Esophagus muscularis mucosa (tissue), 4 donors: ENCODE results near the gene SARS1. TPM values are rescaled to one million over a fixed set of nuclear protein-coding genes. Genes with fewer than 3 reads are reported as not detected.

Experiments
- DNase-seq: peaks from one replicate; pipeline ENCODE4 v3.0.0-alpha.2; 2017; ENCODE audit errors: extremely low spot score
- H3K27ac ChIP-seq, 4 donors: fragments of 200-600 bp; sonication (generic); replicated peaks in 1 of 4; 1 replicate in 3 of 4; 2 replicates in 1 of 4; pipeline ENCODE4 v1.5.1; 2016 to 2019; ENCODE audit warnings: mild to moderate bottlenecking in 1 of 4
- H3K27me3 ChIP-seq, 4 donors: fragments of 200-600 bp; sonication (generic); one replicate each; pipeline versions ENCODE4 v1.5.1 to v1.6.0; 2016 to 2019
- H3K36me3 ChIP-seq, 4 donors: fragments of 200-600 bp; sonication (generic); one replicate each; pipeline ENCODE4 v1.5.1; 2016 to 2019
- H3K4me1 ChIP-seq, 4 donors: fragments of 200-600 bp; sonication (generic); one replicate each; pipeline ENCODE4 v1.5.1; 2016 to 2019
- H3K4me3 ChIP-seq, 4 donors: fragments of 200-600 bp; sonication (generic); 1 replicate in 2 of 4; 2 replicates in 2 of 4; pipeline ENCODE4 v1.5.1; 2016 to 2019; ENCODE audit warnings: mild to moderate bottlenecking in 4 of 4, moderate library complexity in 1 of 4
- H3K9me3 ChIP-seq, 4 donors: fragments of 200-600 bp; sonication (generic); 1 replicate in 3 of 4; 2 replicates in 1 of 4; pipeline ENCODE4 v1.5.1; 2016 to 2019
- EP300 ChIP-seq: sonication (generic); formaldehyde crosslinking; IDR thresholded peaks from one replicate; pipeline ENCODE4 v1.6.1; 2017; ENCODE audit warnings: antibody characterized with exemption
- POLR2A ChIP-seq: fragments of 450-650 bp; IDR thresholded peaks from one replicate; pipeline ENCODE4 v1.6.1; 2017; ENCODE audit warnings: antibody characterized with exemption, moderate library complexity, mild to moderate bottlenecking, low read depth
- POLR2AphosphoS5 ChIP-seq, 2 donors: sonication (generic); formaldehyde crosslinking; IDR thresholded peaks; one replicate each; pipeline ENCODE4 v1.6.1; 2017; ENCODE audit warnings: antibody characterized with exemption in 2 of 2
- WGBS: methylation state at CpG from one replicate; pipeline ENCODE4 v1.1.5; 2018; 5-methylcytosine and 5-hydroxymethylcytosine counted together
- intact Hi-C: fragments of 100-400 bp; cut with DNase I; formaldehyde crosslinking; loops from one replicate; pipeline ENCODE4 v1.15.1; 2023
- total RNA-seq, 4 donors: library from RNA; depleted of rRNA; stranded (reverse); fragments of >200 nt; gene quantifications; one replicate each; pipeline versions ENCODE4 v1.1.0 to v1.2.1, GENCODE V29; 2016
- TF ChIP-seq, protein P1 (sequence below), 3 experiments: fragments of 200-600 bp in 2 of 3; fragments of 450-650 bp in 1 of 3; sonication (generic) in 2 of 3; IDR thresholded peaks; one replicate each; pipeline ENCODE4 v1.5.1; 2017 to 2019; ENCODE audit warnings: antibody characterized with exemption in 3 of 3, mild to moderate bottlenecking in 2 of 3, moderate library complexity in 1 of 3

SARS1 gene
- total RNA-seq, 4 donors from 2014 or later: 125 to 180 (median 144) TPM

DNA sequence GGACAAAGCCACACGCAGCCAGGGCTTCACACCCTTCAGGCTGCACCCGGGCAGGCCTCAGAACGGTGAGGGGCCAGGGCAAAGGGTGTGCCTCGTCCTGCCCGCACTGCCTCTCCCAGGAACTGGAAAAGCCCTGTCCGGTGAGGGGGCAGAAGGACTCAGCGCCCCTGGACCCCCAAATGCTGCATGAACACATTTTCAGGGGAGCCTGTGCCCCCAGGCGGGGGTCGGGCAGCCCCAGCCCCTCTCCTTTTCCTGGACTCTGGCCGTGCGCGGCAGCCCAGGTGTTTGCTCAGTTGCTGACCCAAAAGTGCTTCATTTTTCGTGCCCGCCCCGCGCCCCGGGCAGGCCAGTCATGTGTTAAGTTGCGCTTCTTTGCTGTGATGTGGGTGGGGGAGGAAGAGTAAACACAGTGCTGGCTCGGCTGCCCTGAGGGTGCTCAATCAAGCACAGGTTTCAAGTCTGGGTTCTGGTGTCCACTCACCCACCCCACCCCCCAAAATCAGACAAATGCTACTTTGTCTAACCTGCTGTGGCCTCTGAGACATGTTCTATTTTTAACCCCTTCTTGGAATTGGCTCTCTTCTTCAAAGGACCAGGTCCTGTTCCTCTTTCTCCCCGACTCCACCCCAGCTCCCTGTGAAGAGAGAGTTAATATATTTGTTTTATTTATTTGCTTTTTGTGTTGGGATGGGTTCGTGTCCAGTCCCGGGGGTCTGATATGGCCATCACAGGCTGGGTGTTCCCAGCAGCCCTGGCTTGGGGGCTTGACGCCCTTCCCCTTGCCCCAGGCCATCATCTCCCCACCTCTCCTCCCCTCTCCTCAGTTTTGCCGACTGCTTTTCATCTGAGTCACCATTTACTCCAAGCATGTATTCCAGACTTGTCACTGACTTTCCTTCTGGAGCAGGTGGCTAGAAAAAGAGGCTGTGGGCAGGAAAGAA lies 61.1 kb downstream of the SARS1 start:
- 52% methylated on average over 21 of the region's 24 CpGs for WGBS
- intact Hi-C loops: no loop called here
- Histone ChIP-seq H3K9me3 (no peaks in the 10 kb centered on the region), H3K4me1 (peaks cover 13 to 49% (median 36%) of the 10 kb centered on the region in 4 donors), H3K36me3 (peaks cover 0 to 39% (median 17%) of the 10 kb centered on the region in 4 donors), H3K27ac (peak overlapping the region; percentile 36 to 76 (median 68)), H3K4me3 (peak overlapping the region in 2 of 4 donors; percentile 14), H3K27me3 (no peaks in the 10 kb centered on the region)
- no peak for DNase-seq
- peak in 1 of 2 donors; percentile 27 for TF ChIP-seq POLR2AphosphoS5 (IDR thresholded peaks at IDR 0.05)
- TF ChIP-seq, protein P1, sequence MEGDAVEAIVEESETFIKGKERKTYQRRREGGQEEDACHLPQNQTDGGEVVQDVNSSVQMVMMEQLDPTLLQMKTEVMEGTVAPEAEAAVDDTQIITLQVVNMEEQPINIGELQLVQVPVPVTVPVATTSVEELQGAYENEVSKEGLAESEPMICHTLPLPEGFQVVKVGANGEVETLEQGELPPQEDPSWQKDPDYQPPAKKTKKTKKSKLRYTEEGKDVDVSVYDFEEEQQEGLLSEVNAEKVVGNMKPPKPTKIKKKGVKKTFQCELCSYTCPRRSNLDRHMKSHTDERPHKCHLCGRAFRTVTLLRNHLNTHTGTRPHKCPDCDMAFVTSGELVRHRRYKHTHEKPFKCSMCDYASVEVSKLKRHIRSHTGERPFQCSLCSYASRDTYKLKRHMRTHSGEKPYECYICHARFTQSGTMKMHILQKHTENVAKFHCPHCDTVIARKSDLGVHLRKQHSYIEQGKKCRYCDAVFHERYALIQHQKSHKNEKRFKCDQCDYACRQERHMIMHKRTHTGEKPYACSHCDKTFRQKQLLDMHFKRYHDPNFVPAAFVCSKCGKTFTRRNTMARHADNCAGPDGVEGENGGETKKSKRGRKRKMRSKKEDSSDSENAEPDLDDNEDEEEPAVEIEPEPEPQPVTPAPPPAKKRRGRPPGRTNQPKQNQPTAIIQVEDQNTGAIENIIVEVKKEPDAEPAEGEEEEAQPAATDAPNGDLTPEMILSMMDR (IDR thresholded peaks at IDR 0.05): no peak

DNA sequence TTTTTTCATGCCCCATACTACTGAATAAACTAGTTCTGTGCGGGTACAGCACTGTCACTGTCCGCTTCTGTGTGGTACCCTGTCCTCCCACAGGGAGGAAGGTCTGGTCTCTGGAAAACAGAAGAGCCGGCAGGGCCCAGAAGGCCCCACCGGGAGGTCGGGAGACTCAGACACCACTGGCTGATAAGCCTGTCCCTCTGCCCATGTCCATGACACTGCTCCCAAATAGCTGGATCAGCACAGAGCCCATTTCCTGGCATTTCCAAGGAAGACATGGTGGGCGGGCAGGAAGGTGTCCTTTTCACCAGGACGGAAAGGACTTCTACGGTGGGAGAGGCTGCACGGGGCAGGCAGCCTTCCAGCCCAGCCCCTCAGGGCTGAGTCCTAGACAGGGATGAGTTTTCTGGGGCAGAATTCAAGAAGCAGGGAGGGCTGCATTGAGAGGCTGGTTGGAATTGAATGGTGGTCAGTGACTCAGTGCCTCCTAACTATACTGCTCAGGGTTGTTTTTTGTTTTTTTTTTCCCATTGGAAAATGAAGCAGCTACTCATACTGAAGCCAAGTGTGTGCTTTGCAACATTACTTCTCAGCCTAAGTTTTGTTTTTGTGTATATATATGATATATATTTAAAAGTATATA lies 62.1 kb downstream of the SARS1 start:
- no peak for DNase-seq
- intact Hi-C loops: loop anchor here (2.0 kb wide), 1 partner anchor 123 kb away; no protein-coding TSS in a partner anchor
- H3K27ac ChIP-seq: peak overlapping the region; percentile 36 to 76 (median 57)
- no peak overlapping the region for H3K4me3 ChIP-seq
- H3K4me1 ChIP-seq: peaks cover 13 to 53% (median 38%) of the 10 kb centered on the region in 4 donors
- no peaks in the 10 kb centered on the region for H3K27me3 ChIP-seq
- WGBS: 74% methylated on average over 9 of the region's 9 CpGs
- H3K36me3 ChIP-seq: peaks cover 0 to 33% (median 11%) of the 10 kb centered on the region in 4 donors
- TF ChIP-seq, protein P1 (IDR thresholded peaks at IDR 0.05): no peak
- TF ChIP-seq POLR2AphosphoS5 (IDR thresholded peaks at IDR 0.05) (no peak), EP300 (no peak), POLR2A (no peak)
- no peaks in the 10 kb centered on the region for H3K9me3 ChIP-seq

DNA sequence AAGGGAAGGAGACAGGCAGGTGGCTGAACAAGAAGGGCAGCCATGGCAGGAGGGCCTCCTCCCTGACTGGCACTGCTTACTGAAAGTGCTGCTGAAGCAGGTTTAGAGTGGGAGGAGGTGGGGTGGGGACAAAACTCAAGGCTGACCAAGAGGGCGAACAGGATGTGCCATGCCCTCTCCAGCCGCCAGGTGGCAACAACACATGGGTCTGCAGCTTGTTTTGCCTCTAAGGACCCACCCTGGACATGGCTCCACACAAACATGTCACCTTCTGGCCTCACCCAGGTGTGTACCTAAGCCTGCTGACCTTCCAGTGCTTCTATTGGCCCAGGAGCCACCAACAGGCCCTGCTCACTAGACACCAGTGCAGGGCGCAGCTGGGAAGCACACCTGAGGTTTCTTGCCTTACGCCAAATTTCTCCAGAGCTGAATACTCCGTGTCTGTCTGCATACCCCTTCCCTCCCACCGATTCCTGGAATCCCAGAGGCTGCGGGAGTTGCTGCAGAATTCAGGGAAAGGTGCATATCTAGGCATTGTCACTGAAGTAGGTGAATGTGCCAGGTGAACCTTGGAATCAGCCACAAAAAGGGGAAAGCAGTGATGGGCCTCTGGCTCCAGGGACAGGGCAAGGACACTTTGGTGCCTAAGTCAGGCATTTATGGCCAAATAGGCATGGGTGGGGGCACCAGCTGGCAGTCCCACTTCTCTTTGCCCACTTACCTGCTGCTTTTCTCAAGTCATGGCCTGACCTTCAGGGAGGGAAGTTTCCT lies 63.9 kb downstream of the SARS1 start:
- H3K4me1 ChIP-seq: peaks cover 19 to 66% (median 56%) of the 10 kb centered on the region in 4 donors
- TF ChIP-seq POLR2A (no peak), POLR2AphosphoS5 (IDR thresholded peaks at IDR 0.05) (peak in 1 of 2 donors; percentile 30)
- TF ChIP-seq, protein P1 (IDR thresholded peaks at IDR 0.05): peak; percentile 88 to 94 (median 91)
- H3K9me3 ChIP-seq: no peaks in the 10 kb centered on the region
- H3K36me3 ChIP-seq: peaks cover 0 to 15% (median 4%) of the 10 kb centered on the region in 4 donors
- no peak overlapping the region for H3K4me3 ChIP-seq
- peak overlapping the region; percentile 32 to 60 (median 49) for H3K27ac ChIP-seq
- DNase-seq: peak; percentile 95
- WGBS: 65% methylated on average over 7 of the region's 7 CpGs
- no peaks in the 10 kb centered on the region for H3K27me3 ChIP-seq
- intact Hi-C loops: loop anchor here (2.0 kb wide), 1 partner anchor 121 kb away; no protein-coding TSS in a partner anchor

DNA sequence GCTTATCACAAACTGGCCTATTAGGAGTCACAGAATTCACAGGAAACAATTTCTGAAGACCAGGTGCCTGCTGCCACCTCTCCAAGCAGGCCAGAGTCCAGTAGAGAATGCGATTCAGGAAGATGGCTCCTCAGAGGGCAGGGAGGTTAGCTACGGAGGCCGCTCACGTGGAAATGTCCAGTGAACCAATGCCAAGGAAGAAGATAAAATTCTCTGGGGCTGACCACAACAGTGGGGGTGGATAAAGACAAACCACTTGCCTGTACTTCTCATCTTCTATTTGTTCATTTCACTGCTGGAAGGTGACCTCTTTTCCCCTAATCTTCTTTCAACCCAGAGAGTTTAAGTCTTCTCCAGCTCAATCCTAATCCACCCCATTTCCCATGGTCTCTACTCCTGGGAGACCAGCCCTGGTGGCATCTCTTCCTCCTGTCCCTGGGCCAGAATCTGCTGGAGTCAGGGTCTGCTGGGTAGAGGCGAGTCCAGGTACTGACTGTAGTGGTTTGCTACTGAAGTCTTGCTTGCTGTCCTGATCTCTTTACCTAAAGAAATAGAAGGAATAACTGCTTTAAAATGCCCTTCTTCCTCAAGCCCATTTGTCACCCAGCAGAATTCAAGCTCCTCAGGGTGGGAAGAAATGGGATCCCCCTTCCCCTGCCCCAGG lies 66.0 kb downstream of the SARS1 start:
- Histone ChIP-seq H3K27ac (peak overlapping the region in 2 of 4 donors; percentile 1 to 90), H3K4me1 (peaks cover 26 to 65% (median 60%) of the 10 kb centered on the region in 4 donors), H3K36me3 (peaks cover 0 to 8% (median 0%) of the 10 kb centered on the region in 4 donors), H3K9me3 (no peaks in the 10 kb centered on the region), H3K4me3 (no peak overlapping the region), H3K27me3 (no peaks in the 10 kb centered on the region)
- intact Hi-C loops: no loop called here
- WGBS: 82% methylated on average over 5 of the region's 5 CpGs
- no peak for DNase-seq
- TF ChIP-seq EP300: no peak
- TF ChIP-seq, protein P1 (IDR thresholded peaks at IDR 0.05): no peak
- no peak for TF ChIP-seq POLR2AphosphoS5 (IDR thresholded peaks at IDR 0.05)
- TF ChIP-seq POLR2A: no peak
